ENCODE measurements around the gene SPECC1L. TPM values are rescaled to one million over a fixed set of nuclear protein-coding genes. Genes with fewer than 3 reads are reported as not detected.

SPECC1L gene
- total RNA-seq, 1 experiment from 2014 or later, result 14.1 TPM

DNA sequence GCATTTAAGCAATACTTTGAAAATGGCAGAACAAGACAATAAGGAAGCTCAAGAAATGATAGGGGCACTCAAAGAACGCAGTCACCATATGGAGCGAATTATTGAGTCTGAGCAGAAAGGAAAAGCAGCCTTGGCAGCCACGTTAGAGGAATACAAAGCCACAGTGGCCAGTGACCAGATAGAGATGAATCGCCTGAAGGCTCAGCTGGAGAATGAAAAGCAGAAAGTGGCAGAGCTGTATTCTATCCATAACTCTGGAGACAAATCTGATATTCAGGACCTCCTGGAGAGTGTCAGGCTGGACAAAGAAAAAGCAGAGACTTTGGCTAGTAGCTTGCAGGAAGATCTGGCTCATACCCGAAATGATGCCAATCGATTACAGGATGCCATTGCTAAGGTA lies 51.9 kb downstream of the SPECC1L start:
- H3F3A ChIP-seq (ENCODE audit: low read length, unreplicated experiment), result no peaks in the 10 kb centered on the region
- no peak overlapping the region for H2AFZ ChIP-seq (ENCODE audit: low read length)
- no peak overlapping the region for H3K4me2 ChIP-seq (ENCODE audit: low read length)
- intact Hi-C loops (cut with micrococcal nuclease), result no loop called here
- ChIA-PET CTCF (no interaction called here), POLR2A (ENCODE audit: unreplicated experiment) (no interaction called here)
- peaks cover 22% of the 10 kb centered on the region for H3K36me3 ChIP-seq (ENCODE audit: low read depth, low read length)
- H3K27ac ChIP-seq (ENCODE audit: low read length), result no peak overlapping the region
- no TSS peak for BruUV-seq (replicated peaks)
- no peak overlapping the region for H3K9ac ChIP-seq (ENCODE audit: low read length)
- H3K4me1 ChIP-seq (ENCODE audit: insufficient read depth, low read length), result peaks cover 19% of the 10 kb centered on the region; the same call in 1 of the 2 replicates
- H3K79me2 ChIP-seq (ENCODE audit: low read length), result no peaks in the 10 kb centered on the region
- H3K9me3 ChIP-seq (ENCODE audit: low read length), result no peaks in the 10 kb centered on the region
- ATAC-seq, result no peak
- H3K27me3 ChIP-seq (ENCODE audit: low read length), result no peaks in the 10 kb centered on the region
- no peaks in the 10 kb centered on the region for H4K20me1 ChIP-seq (ENCODE audit: low read length)
- H3K9me2 ChIP-seq (replicated peaks; ENCODE audit: low read length), result no peaks in the 10 kb centered on the region
- TF ChIP-seq EZH2 (IDR thresholded peaks at IDR 0.05; ENCODE audit: low read length, unreplicated experiment), result no peak
- TF ChIP-seq, protein P1, sequence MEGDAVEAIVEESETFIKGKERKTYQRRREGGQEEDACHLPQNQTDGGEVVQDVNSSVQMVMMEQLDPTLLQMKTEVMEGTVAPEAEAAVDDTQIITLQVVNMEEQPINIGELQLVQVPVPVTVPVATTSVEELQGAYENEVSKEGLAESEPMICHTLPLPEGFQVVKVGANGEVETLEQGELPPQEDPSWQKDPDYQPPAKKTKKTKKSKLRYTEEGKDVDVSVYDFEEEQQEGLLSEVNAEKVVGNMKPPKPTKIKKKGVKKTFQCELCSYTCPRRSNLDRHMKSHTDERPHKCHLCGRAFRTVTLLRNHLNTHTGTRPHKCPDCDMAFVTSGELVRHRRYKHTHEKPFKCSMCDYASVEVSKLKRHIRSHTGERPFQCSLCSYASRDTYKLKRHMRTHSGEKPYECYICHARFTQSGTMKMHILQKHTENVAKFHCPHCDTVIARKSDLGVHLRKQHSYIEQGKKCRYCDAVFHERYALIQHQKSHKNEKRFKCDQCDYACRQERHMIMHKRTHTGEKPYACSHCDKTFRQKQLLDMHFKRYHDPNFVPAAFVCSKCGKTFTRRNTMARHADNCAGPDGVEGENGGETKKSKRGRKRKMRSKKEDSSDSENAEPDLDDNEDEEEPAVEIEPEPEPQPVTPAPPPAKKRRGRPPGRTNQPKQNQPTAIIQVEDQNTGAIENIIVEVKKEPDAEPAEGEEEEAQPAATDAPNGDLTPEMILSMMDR (conservative IDR thresholded peaks at IDR 0.05; ENCODE audit: low read depth, low read length), result no peak
- no peak for TF ChIP-seq EZH2phosphoT487 (IDR thresholded peaks at IDR 0.05; ENCODE audit: borderline replicate concordance, low read length)
- H3K4me3 ChIP-seq (ENCODE audit: low read length), result no peak overlapping the region
- no peak for DNase-seq

DNA sequence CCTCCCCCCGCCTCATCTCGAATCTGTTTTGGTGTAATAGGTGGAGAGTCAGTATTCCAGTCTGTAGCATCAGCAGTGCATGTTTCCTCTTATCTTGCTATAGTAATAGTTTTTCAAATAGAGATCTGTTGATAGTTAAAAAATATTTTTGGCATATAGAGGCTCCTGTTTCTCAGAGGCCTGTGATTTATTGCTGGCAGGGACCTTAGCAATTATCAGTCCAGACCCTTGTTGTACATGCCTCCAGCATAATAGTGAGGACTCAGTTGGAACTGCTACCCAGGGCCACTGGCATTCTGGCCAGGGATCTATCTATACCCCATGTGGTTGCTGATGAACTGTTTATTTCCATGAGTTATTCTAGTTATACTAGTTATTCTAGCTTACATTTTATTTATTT lies 52.6 kb downstream of the SPECC1L start:
- no peak for TF ChIP-seq EZH2 (IDR thresholded peaks at IDR 0.05; ENCODE audit: low read length, unreplicated experiment)
- no peak for TF ChIP-seq EZH2phosphoT487 (IDR thresholded peaks at IDR 0.05; ENCODE audit: borderline replicate concordance, low read length)
- POLR2A ChIA-PET (ENCODE audit: unreplicated experiment), result no interaction called here

DNA sequence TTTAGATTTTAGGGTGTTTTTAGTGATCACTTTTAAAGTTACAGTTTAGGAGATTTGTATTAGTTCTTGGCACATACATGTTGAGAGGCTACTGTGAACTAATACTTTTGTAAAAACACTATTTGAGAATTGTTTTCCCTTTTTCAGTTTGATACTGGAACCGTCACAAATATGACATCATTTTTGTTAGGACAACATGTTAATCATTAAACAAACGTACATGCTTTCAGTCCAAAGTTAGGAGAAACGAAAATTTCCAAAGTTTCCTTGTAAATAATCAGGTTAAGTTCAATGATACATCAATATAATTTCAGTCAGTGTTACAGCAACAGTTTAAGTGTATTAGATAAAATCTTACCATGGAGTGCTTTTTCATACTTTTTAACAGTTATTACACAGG lies 53.1 kb downstream of the SPECC1L start:
- no TSS peak for BruUV-seq (replicated peaks)
- no peak for TF ChIP-seq EZH2 (IDR thresholded peaks at IDR 0.05; ENCODE audit: low read length, unreplicated experiment)
- H3K79me2 ChIP-seq (ENCODE audit: low read length), result no peaks in the 10 kb centered on the region
- no peaks in the 10 kb centered on the region for H3K27me3 ChIP-seq (ENCODE audit: low read length)
- POLR2A ChIA-PET (ENCODE audit: unreplicated experiment), result no interaction called here
- no peak overlapping the region for H2AFZ ChIP-seq (ENCODE audit: low read length)
- ATAC-seq (no peak), DNase-seq (no peak)
- intact Hi-C loops (cut with micrococcal nuclease), result no loop called here
- H4K20me1 ChIP-seq (ENCODE audit: low read length), result no peaks in the 10 kb centered on the region
- H3K9me3 ChIP-seq (ENCODE audit: low read length), result no peaks in the 10 kb centered on the region
- H3F3A ChIP-seq (ENCODE audit: low read length, unreplicated experiment), result no peaks in the 10 kb centered on the region
- no peak overlapping the region for H3K4me3 ChIP-seq (ENCODE audit: low read length)
- H3K27ac ChIP-seq (ENCODE audit: low read length), result no peak overlapping the region
- no peaks in the 10 kb centered on the region for H3K9me2 ChIP-seq (replicated peaks; ENCODE audit: low read length)
- no peak overlapping the region for H3K4me2 ChIP-seq (ENCODE audit: low read length)
- H3K36me3 ChIP-seq (ENCODE audit: low read depth, low read length), result peaks cover 22% of the 10 kb centered on the region
- CTCF ChIA-PET, result no interaction called here
- no peak overlapping the region for H3K9ac ChIP-seq (ENCODE audit: low read length)
- H3K4me1 ChIP-seq (ENCODE audit: insufficient read depth, low read length), result peaks cover 19% of the 10 kb centered on the region; the same call in 1 of the 2 replicates

More for the DNA sequence above, 52.6 kb downstream of the SPECC1L start:
- DNase-seq (no peak), ATAC-seq (no peak)
- intact Hi-C loops (cut with micrococcal nuclease), result no loop called here
- Histone ChIP-seq H3K4me2 (ENCODE audit: low read length) (no peak overlapping the region), H3F3A (ENCODE audit: low read length, unreplicated experiment) (no peaks in the 10 kb centered on the region), H3K9ac (ENCODE audit: low read length) (no peak overlapping the region), H3K36me3 (ENCODE audit: low read depth, low read length) (peaks cover 22% of the 10 kb centered on the region), H3K4me1 (ENCODE audit: insufficient read depth, low read length) (peaks cover 19% of the 10 kb centered on the region; the same call in 1 of the 2 replicates), H2AFZ (ENCODE audit: low read length) (no peak overlapping the region), H3K9me2 (replicated peaks; ENCODE audit: low read length) (no peaks in the 10 kb centered on the region), H3K9me3 (ENCODE audit: low read length) (no peaks in the 10 kb centered on the region), H3K4me3 (ENCODE audit: low read length) (no peak overlapping the region), H4K20me1 (ENCODE audit: low read length) (no peaks in the 10 kb centered on the region), H3K27me3 (ENCODE audit: low read length) (no peaks in the 10 kb centered on the region), H3K27ac (ENCODE audit: low read length) (no peak overlapping the region), H3K79me2 (ENCODE audit: low read length) (no peaks in the 10 kb centered on the region)
- BruUV-seq (replicated peaks), result no TSS peak
- CTCF ChIA-PET, result no interaction called here

DNA sequence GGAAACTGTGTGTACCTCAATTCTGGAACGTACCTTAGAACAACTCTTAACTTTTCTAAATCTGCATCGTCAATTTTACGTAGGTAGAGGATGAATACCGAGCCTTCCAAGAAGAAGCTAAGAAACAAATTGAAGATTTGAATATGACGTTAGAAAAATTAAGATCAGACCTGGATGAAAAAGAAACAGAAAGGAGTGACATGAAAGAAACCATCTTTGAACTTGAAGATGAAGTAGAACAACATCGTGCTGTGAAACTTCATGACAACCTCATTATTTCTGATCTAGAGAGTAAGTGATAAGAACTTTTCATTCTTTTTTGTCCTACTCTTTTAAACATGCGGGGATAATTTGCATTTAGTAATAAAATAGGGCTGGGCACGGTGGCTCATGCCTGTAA lies 53.5 kb downstream of the SPECC1L start:
- no peak overlapping the region for H3K4me3 ChIP-seq (ENCODE audit: low read length)
- H3K27ac ChIP-seq (ENCODE audit: low read length), result no peak overlapping the region
- no peaks in the 10 kb centered on the region for H3K9me3 ChIP-seq (ENCODE audit: low read length)
- H3K9me2 ChIP-seq (replicated peaks; ENCODE audit: low read length), result no peaks in the 10 kb centered on the region
- peaks cover 26% of the 10 kb centered on the region for H3K36me3 ChIP-seq (ENCODE audit: low read depth, low read length)
- ChIA-PET CTCF (no interaction called here), POLR2A (ENCODE audit: unreplicated experiment) (no interaction called here)
- peaks cover 17% of the 10 kb centered on the region; the same call in 1 of the 2 replicates for H3K4me1 ChIP-seq (ENCODE audit: insufficient read depth, low read length)
- H3K79me2 ChIP-seq (ENCODE audit: low read length), result no peaks in the 10 kb centered on the region
- no peak for TF ChIP-seq EZH2phosphoT487 (IDR thresholded peaks at IDR 0.05; ENCODE audit: borderline replicate concordance, low read length)
- no peak for TF ChIP-seq EZH2 (IDR thresholded peaks at IDR 0.05; ENCODE audit: low read length, unreplicated experiment)
- TF ChIP-seq, protein P1 (conservative IDR thresholded peaks at IDR 0.05; ENCODE audit: low read depth, low read length), result no peak
- ATAC-seq (no peak), DNase-seq (no peak)
- no TSS peak for BruUV-seq (replicated peaks)
- no peak overlapping the region for H3K9ac ChIP-seq (ENCODE audit: low read length)
- no peak overlapping the region for H2AFZ ChIP-seq (ENCODE audit: low read length)
- H3F3A ChIP-seq (ENCODE audit: low read length, unreplicated experiment), result no peaks in the 10 kb centered on the region
- H3K27me3 ChIP-seq (ENCODE audit: low read length), result no peaks in the 10 kb centered on the region
- intact Hi-C loops (cut with micrococcal nuclease), result no loop called here
- H4K20me1 ChIP-seq (ENCODE audit: low read length), result no peaks in the 10 kb centered on the region
- H3K4me2 ChIP-seq (ENCODE audit: low read length), result no peak overlapping the region

Measured in PC-3 (cell line).